HS-5 (cell line): Measurements from ENCODE around the gene RIPPLY2.
A peak's percentile ranks its signal among the peaks of the same experiment; 100 is the strongest.
"Not testable (repeated sequence)": the region's sequence is repeated elsewhere in the genome, so short reads cannot be mapped to it uniquely, and the experiment has no call there.

ENCODE experiments used
- DNase-seq: peaks from one replicate; pipeline ENCODE4 v3.0.0-alpha.2; 2012; ENCODE audit warnings: low read depth

The RIPPLY2 gene

DNA sequence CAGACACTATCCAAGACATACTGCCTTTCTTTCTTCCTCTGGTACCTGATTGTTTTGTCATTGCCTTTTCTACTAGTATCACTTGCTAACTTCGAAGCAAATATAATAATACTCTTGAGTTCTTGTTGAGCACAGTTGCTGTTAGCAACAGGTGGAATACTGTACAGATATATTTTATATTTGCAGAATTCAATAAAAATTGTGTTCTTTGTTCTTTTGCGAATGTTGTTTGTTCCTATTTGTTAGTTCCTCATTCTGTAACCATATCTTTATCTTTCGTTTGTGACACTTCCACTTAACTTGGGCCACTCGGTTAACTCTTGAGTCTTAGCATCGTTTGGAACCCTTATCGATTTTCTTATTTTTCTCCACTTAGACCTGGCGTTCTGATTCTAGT is 7.2 kb downstream of the RIPPLY2 start:
- no peak for DNase-seq

DNA sequence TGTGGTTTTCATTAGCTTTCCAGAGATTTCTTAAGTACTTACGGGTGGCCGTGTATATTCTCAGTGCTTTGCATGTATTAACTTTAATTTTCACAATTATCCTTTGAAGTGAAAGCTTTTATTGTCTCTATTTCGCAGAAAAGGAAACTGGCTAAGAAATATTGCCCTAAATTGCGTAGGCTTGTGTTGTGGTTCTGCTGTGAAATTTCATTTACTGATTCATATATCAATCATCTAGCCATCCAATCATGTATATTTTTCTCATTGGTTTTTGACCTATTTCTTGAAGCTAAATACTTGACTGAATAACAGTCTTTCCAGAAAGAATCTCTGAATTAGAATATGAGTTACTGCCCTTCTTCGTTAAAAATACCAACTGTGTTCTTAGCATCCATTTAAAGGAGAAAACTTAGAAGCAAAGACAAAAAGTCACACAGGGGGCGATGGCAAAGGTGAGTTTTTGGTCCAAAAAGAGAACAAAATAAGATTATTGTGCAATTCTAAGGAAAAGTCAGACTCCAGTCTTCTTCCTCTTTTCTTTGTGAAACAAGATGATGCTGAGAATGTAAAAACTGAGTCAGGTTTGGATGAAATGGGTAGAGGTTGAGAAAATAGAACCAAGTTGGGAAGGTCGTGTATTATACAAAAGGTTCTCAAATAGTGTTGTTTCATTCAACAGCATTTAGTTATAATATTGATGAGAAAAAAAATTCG is 7.8 kb downstream of the RIPPLY2 start:
- no peak for DNase-seq

DNA sequence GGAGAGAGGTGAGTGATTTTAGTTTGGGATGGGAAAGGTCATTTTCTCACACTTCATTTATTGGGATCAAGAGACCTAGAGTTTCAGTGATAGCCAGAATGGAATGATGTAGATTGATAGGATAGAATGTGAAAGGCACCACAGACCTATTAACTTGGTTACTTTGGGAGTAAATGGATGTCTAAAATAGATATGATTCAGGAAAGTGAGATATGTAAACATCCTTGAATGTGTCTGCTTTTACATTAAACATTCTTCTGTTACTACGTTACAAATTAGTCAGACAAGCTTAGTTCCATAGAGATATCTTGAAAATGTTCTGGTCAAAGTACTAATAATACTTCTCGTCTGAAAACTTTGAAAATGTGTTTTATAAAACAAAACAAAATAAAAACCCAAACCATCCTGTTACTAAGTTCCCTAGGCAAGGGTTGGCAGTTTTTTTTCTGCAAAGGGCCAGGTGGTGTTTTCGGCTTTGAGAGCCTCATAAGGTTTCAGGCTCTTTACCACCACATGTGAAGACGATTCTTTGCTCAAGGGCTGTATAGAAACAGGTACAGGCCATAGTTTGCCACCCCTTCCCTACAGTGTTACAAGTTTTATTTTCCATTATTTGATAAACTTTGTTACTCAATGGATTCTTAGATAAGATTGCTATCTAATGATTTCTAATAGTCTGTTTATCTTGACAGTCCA is 9.8 kb downstream of the RIPPLY2 start:
- no peak for DNase-seq

- DNase-seq, result no peak
Observed at GRCh38 chr6:83867043-83867442, 13.9 kb downstream of the RIPPLY2 start.

DNA sequence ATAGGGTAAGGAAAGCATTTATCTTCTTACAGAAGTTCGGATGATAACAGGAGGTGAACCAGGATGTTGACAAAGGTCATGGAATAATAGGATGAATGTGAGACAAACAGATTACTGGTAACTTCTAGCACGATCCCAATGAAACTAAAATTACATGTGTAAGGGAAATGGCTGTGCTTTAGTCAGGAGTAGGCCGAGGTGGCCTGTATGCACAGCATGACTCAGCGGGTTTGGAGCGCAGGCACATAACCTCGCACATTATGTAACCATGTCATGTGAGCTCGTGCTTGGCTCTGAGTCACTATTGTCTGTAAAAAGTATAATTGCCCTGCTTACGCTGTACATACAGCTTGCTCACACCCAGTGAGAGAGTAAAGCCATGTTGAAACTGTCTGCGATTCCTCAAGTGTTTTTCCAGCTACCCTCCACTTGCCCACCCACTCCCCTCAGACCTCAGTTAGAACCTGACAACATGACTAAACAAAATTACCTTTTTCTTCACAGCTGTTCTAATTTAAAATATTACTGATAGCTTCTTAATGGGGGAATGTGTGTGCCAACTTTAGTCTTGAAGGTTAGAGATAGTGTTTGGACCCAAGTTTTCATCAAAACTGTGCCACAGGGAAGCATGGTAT is 14.5 kb downstream of the RIPPLY2 start:
- peak; percentile 94 for DNase-seq

- peak; percentile 69 for DNase-seq
Observed at GRCh38 chr6:83868639-83869038, 15.5 kb downstream of the RIPPLY2 start.

- DNase-seq, result no peak
Observed at GRCh38 chr6:83870649-83871048, 17.5 kb downstream of the RIPPLY2 start.

DNA sequence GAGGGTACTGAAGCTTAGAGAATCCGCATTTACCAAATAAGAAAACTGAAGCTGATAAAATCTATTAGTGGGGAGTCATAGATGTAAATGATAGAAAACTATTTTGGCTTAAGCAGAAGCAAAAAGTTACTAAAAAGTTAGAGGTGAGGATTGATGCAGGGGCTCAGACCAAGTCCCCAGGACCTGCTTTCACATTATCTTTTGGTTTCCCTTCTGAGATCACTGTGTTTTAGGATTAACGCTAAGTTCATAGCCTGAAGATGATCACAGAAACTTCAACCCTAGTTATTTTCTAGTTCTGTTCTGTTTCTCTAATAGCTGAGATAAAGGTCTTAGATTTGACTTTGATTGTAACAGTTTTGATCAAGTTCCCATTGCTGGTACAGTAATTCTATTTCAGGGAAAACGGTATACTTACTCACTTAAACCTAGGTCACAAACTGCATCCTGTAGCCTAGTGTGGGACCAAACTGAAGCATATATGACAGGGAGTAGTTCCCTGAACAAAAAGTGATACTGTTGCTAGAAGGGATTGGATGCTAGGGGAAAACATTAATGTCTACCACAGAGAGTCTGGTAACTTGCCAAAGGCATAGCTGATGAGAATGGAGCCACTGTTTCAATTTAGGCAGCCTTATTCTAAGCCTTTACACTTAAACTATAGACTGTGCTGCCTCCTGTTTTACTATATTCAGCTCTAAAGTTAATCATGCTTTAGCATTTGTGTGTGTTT is 19.4 kb downstream of the RIPPLY2 start:
- DNase-seq, result no peak

- DNase-seq, result no peak
Observed at GRCh38 chr6:83873869-83874268, 20.7 kb downstream of the RIPPLY2 start.

DNA sequence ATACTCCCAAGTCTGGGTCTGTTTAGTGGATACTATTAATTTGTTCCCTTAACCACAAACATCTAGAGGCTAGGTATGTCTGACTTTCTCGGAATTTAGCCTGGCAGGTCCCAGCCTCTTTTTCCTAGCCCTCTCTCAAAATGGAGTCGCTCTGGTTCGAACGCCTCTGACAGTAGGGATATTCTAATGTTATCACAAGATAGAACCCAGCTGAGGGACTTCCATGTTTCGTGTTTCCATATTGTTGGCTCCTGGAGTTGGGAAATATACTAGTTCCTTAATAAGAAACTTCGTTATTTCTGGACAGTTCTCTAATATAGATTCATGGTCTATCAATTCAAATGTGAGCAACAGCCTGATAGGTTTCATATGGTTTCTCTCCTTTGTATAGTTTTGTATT is 22.7 kb downstream of the RIPPLY2 start:
- no peak for DNase-seq

GRCh38 chr6:83878902-83879644 is 25.9 kb downstream of the RIPPLY2 start:
- DNase-seq, result no peak

DNA sequence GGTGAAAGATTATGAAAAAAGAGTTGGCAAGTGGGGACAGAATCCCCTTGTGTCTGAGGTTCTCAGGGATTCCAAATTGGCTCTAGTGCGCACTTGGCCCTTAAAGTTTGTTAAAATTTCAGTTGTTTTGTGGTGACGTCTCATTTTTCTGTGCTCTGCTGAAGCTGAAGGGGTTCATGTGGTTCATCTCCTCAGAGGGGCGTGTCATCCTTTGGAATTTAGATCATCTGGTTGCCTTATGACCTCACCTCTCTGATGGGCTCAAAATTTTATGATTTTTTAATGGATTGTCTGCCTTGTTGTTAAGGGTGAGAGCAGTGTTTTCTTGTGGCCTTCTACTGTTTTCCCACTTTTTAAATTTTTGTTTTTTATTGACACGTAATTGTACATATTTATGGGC is 26.6 kb downstream of the RIPPLY2 start:
- no peak for DNase-seq

GRCh38 chr6:83883240-83883639 is 30.1 kb downstream of the RIPPLY2 start:
- no peak for DNase-seq

DNA sequence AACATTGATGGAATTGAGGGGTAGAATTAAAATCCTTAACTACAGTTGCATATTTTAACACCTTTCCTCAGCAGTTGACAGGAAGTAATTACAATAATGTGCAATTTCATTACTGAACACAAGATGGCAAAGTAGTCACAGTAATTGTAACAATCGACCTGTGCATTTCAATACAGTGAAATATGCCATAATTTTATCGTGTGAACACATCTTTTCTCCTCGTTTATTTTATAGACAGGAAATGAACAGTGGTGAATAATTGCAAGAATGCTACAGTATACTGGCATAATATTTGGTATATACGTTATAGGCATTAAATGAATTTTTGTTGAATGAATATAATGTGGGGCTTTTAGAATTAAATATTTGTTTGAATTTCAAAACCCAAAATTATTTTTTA is 31.4 kb downstream of the RIPPLY2 start:
- peak; percentile 48 for DNase-seq

DNA sequence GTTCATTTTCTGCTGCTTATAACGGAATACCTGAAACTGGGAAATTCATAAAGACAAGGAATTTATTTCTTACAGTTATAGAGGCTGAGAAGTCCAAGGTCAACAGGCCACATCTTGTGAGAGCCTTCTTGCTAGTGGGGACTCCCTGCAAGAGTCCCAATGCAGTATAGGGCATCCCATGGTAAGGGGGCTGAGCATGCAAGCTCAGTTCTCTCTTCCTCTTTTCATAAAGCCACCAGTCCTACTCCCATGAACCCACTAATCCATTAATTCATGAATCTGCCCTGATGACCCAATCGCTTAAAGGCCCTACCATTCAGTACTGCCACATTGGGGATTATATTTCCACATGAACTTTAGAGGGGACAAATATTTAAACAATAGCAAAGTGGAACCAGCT is 32.8 kb downstream of the RIPPLY2 start:
- no peak for DNase-seq

DNA sequence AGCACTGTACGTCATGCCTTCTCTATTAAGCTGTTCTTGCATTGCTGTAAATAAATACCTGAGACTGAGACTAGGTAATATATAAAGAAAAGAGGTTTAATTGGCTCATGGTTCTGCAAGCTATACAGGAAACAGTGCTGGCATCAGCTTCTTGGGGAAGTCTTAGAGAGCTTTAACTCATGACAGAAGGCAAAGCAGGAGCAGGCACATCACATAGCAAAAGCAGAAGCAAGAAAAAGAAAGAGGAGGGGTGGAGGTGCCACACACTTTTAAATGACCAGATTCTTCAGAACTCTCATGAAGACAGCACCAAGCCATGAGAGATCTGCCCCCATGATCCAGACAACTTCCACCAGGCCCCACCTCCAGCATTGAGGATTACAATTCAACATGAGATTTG is 36.5 kb downstream of the RIPPLY2 start:
- no peak for DNase-seq

DNA sequence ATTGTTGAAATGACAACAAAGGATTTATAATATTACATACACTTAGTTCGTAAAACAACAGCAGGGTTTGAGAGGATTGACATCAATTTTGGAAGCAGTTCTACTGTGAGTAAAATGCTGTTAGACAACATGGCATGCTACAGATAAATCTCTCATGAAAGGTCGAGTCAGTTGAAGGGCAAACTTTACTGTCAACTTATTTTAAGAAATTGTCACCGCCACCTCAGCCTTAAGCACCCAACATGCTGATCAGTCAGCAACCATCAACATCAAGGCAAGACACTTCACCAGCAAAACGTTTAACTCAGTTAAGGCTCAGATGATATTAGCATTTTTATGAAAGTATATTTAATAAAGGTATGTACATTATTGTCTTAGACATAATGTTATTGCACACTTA is 37.4 kb downstream of the RIPPLY2 start:
- no peak for DNase-seq

GRCh38 chr6:83891586-83891985 is 38.4 kb downstream of the RIPPLY2 start:
- no peak for DNase-seq

- DNase-seq, result no peak
Observed at GRCh38 chr6:83893024-83893423, 39.9 kb downstream of the RIPPLY2 start.

- DNase-seq, result not testable (repeated sequence)
Observed at GRCh38 chr6:83897094-83897493, 43.9 kb downstream of the RIPPLY2 start.

DNA sequence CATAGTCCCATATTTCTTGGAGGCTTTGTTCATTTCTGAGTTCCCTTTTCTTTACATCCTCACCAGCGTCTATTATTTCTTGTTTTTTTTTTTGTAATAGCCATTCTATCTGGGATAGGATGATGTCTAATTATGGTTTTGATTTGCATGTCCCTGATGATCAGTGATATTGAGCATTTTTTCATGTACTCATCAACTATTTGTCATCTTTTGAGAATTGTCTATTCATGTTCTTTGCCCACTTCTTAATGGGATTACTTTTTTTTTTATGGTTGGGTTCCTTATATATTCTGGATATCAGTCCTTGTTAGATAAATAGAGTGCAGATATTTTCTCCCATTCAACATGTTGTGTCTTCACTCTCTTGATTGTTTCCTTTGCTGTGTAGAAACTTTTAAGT is 48.5 kb downstream of the RIPPLY2 start:
- no peak for DNase-seq

- no peak for DNase-seq
Observed at GRCh38 chr6:83904395-83904794, 51.2 kb downstream of the RIPPLY2 start.
